Suprapubic skin (tissue), 3 donors: Measurements from ENCODE around the gene ARHGDIB.

Experiments used
- EP300 ChIP-seq: sonication (generic); formaldehyde crosslinking; IDR thresholded peaks from one replicate; pipeline ENCODE4 v1.6.1; 2017; ENCODE audit warnings: antibody characterized with exemption
- TF ChIP-seq, protein P1 (sequence below), 2 donors: fragments of 200-600 bp in 1 of 2; fragments of 450-650 bp in 1 of 2; sonication (generic) in 1 of 2; IDR thresholded peaks; one replicate each; pipeline ENCODE4 v1.5.1; 2016 to 2019; ENCODE audit warnings: antibody characterized with exemption in 2 of 2, mild to moderate bottlenecking in 1 of 2, moderate library complexity in 1 of 2

GRCh38 chr12:14995583-14996425, 34.4 kb upstream of the ARHGDIB start:
- TF ChIP-seq, protein P1, sequence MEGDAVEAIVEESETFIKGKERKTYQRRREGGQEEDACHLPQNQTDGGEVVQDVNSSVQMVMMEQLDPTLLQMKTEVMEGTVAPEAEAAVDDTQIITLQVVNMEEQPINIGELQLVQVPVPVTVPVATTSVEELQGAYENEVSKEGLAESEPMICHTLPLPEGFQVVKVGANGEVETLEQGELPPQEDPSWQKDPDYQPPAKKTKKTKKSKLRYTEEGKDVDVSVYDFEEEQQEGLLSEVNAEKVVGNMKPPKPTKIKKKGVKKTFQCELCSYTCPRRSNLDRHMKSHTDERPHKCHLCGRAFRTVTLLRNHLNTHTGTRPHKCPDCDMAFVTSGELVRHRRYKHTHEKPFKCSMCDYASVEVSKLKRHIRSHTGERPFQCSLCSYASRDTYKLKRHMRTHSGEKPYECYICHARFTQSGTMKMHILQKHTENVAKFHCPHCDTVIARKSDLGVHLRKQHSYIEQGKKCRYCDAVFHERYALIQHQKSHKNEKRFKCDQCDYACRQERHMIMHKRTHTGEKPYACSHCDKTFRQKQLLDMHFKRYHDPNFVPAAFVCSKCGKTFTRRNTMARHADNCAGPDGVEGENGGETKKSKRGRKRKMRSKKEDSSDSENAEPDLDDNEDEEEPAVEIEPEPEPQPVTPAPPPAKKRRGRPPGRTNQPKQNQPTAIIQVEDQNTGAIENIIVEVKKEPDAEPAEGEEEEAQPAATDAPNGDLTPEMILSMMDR (IDR thresholded peaks at IDR 0.05): peak; percentile 39 to 41
- no peak for TF ChIP-seq EP300
